SU-DHL-6 (cell line): ENCODE measurements around the gene RMND5B.

Experiments used
- H2AFZ ChIP-seq: fragments of 200-600 bp; sonication (generic); 2 replicates; pipeline ENCODE4 v1.6.1; 2014; ENCODE audit warnings: low read depth, mild to moderate bottlenecking, moderate library complexity, mixed read lengths, antibody characterized with exemption, low read length; ENCODE audit not compliant: severe bottlenecking
- H3F3A ChIP-seq: fragments of 200-600 bp; shearing (Covaris generic); 2 replicates; pipeline ENCODE4 v1.6.0; 2016; ENCODE audit warnings: antibody characterized with exemption, mild to moderate bottlenecking; ENCODE audit not compliant: insufficient read depth
- H3K27ac ChIP-seq: fragments of 200-600 bp; sonication (generic); 2 replicates; pipeline ENCODE4 v1.5.1; 2016; ENCODE audit warnings: low read depth, mild to moderate bottlenecking, low read length, moderate library complexity, mixed read lengths
- H3K27me3 ChIP-seq: fragments of 200-600 bp; sonication (generic), shearing (Covaris generic); 2 replicates; pipeline ENCODE4 v1.6.0; 2014; ENCODE audit warnings: mild to moderate bottlenecking, low read length
- H3K36me3 ChIP-seq: fragments of 200-600 bp; sonication (generic); 2 replicates; pipeline ENCODE4 v1.6.1; 2014; ENCODE audit warnings: mild to moderate bottlenecking, low read length, mixed read lengths
- H3K4me2 ChIP-seq: fragments of 300-600, 200-600 bp; shearing (Covaris generic), sonication (generic); 2 replicates; pipeline ENCODE4 v1.6.0; 2014; ENCODE audit warnings: low read length, low read depth, mild to moderate bottlenecking; ENCODE audit not compliant: poor library complexity, severe bottlenecking
- H3K4me3 ChIP-seq: fragments of 200-600 bp; sonication (generic); 2 replicates; pipeline ENCODE4 v1.5.1; 2014; ENCODE audit warnings: antibody characterized with exemption, low read length, mild to moderate bottlenecking, mixed read lengths; ENCODE audit not compliant: insufficient read depth, poor library complexity, severe bottlenecking
- H3K79me2 ChIP-seq: fragments of 200-600 bp; sonication (generic); 2 replicates; pipeline ENCODE4 v1.6.1; 2014; ENCODE audit warnings: mild to moderate bottlenecking, low read length, moderate library complexity; ENCODE audit not compliant: insufficient read depth
- H3K9ac ChIP-seq: fragments of 200-600 bp; sonication (generic); 2 replicates; pipeline ENCODE4 v1.7.0; 2014; ENCODE audit warnings: mild to moderate bottlenecking, low read length
- H3K9me2 ChIP-seq: fragments of 200-600 bp; sonication (generic); replicated peaks from 2 replicates; pipeline ENCODE4 v1.6.1; 2014; ENCODE audit warnings: low read length; ENCODE audit not compliant: insufficient read depth
- H3K9me3 ChIP-seq: fragments of 200-600 bp; sonication (generic); 2 replicates; pipeline ENCODE4 v1.6.1; 2014; ENCODE audit warnings: low read length, mixed read lengths; ENCODE audit not compliant: insufficient read depth
- H4K20me1 ChIP-seq: fragments of 200-600 bp; sonication (generic); 2 replicates; pipeline ENCODE4 v1.6.1; 2014; ENCODE audit warnings: low read depth, mild to moderate bottlenecking, antibody characterized with exemption, low read length, moderate library complexity, mixed read lengths
- CTCF ChIP-seq: fragments of 200-600 bp; sonication (generic); IDR thresholded peaks from one replicate; pipeline ENCODE4 v1.5.1; 2017; ENCODE audit warnings: antibody characterized with exemption, mild to moderate bottlenecking, low read length, moderate library complexity; ENCODE audit not compliant: insufficient read depth, poor library complexity, severe bottlenecking
- EZH2phosphoT487 ChIP-seq: fragments of 200-600 bp; sonication (generic), shearing (Covaris generic); conservative IDR thresholded peaks from 2 replicates; pipeline ENCODE4 v1.6.1; 2018; ENCODE audit warnings: mild to moderate bottlenecking, antibody characterized with exemption, low read length, moderate library complexity, mixed read lengths

Gene RMND5B

GRCh38 chr5:178107756-178108310 lies 23.0 kb upstream of the RMND5B start:
- Histone ChIP-seq H3K27me3 (no peaks in the 10 kb centered on the region), H2AFZ (no peak overlapping the region), H4K20me1 (no peaks in the 10 kb centered on the region), H3K79me2 (no peaks in the 10 kb centered on the region), H3K27ac (no peak overlapping the region), H3K9me2 (no peaks in the 10 kb centered on the region), H3K36me3 (no peaks in the 10 kb centered on the region), H3K9ac (no peak overlapping the region), H3K4me2 (no peak overlapping the region), H3K4me3 (no peak overlapping the region), H3K9me3 (no peaks in the 10 kb centered on the region), H3F3A (peaks cover 11% of the 10 kb centered on the region)
- TF ChIP-seq EZH2phosphoT487 (no peak), CTCF (no peak)

- Histone ChIP-seq H3K9me2 (no peaks in the 10 kb centered on the region), H3K79me2 (no peaks in the 10 kb centered on the region), H3K4me2 (no peak overlapping the region), H4K20me1 (no peaks in the 10 kb centered on the region), H2AFZ (no peak overlapping the region), H3K27me3 (no peaks in the 10 kb centered on the region), H3K9ac (no peak overlapping the region), H3K4me3 (no peak overlapping the region), H3K36me3 (no peaks in the 10 kb centered on the region), H3K9me3 (no peaks in the 10 kb centered on the region), H3K27ac (no peak overlapping the region), H3F3A (peaks cover 13% of the 10 kb centered on the region)
- TF ChIP-seq CTCF: no peak
- TF ChIP-seq EZH2phosphoT487: no peak
These were observed 22.4 kb upstream of the RMND5B start for GRCh38 chr5:178108446-178108845.

- H3K79me2 ChIP-seq: peaks cover 2% of the 10 kb centered on the region; the same call in 1 of the 2 replicates
- no peak overlapping the region for H3K9ac ChIP-seq
- H3K4me2 ChIP-seq: no peak overlapping the region
- H3K4me3 ChIP-seq: no peak overlapping the region
- TF ChIP-seq CTCF (no peak), EZH2phosphoT487 (no peak)
- no peaks in the 10 kb centered on the region for H4K20me1 ChIP-seq
- peaks cover 13% of the 10 kb centered on the region for H3F3A ChIP-seq
- H3K27ac ChIP-seq: no peak overlapping the region
- H3K9me2 ChIP-seq: no peaks in the 10 kb centered on the region
- no peaks in the 10 kb centered on the region for H3K9me3 ChIP-seq
- no peaks in the 10 kb centered on the region for H3K36me3 ChIP-seq
- H2AFZ ChIP-seq: no peak overlapping the region
- H3K27me3 ChIP-seq: no peaks in the 10 kb centered on the region
These were observed 21.8 kb upstream of the RMND5B start for GRCh38 chr5:178108966-178109365.
